HepG2 (cell line): Measurements from ENCODE around the gene LPAR1. TPM values are rescaled to one million over a fixed set of nuclear protein-coding genes. Genes with fewer than 3 reads are reported as not detected.

Source experiments
- ATAC-seq: fragments of 200-7000 bp; cut with Tn5 transposase; 3 replicates; pipeline ENCODE4 v1.9.1; 2020; ENCODE audit warnings: mild to moderate bottlenecking, moderate library complexity
- BruUV-seq: library from RNA; stranded (reverse); fragments of 400-500 nt; replicated peaks from 2 replicates; lab custom pipeline; 2021; lab: Mats Ljungman, UMichigan
- CTCF ChIA-PET: fragments of 300-600 bp; formaldehyde crosslinking; extraction: SDS; loops from one replicate; lab custom pipeline; 2021; ENCODE audit warnings: low total read pairs, inconsistent platforms, low intra/inter-chr PET ratio; lab: Yijun Ruan, JAX
- POLR2A ChIA-PET: fragments of 350-600 bp; sonication (Branson Sonifier 250); formaldehyde crosslinking; loops from one replicate; lab custom pipeline; 2020; ENCODE audit warnings: antibody characterized with exemption, inconsistent platforms; lab: Yijun Ruan, JAX
- DNase-seq: peaks from one replicate; pipeline ENCODE4 v3.0.0-alpha.2; 2015; ENCODE audit warnings: low spot score
- FAIRE-seq: peaks from 3 replicates; lab custom pipeline; 2011; peaks lifted over from hg19 to GRCh38; lab: Jason Lieb, UNC
- H2AFZ ChIP-seq: one replicate; pipeline ENCODE4 v1.6.1; 2011; ENCODE audit warnings: low read length, inconsistent platforms
- H3K27ac ChIP-seq: fragments of 300-600 bp; 3 replicates; pipeline ENCODE4 v1.8.0; 2011; ENCODE audit warnings: mixed run types, mild to moderate bottlenecking, mixed read lengths, low read length, inconsistent platforms; ENCODE audit not compliant: insufficient read depth; ENCODE audit errors: extremely low read length
- H3K27me3 ChIP-seq, 2 experiments: fragments of 200-600 bp in 1 of 2; 2 replicates in 1 of 2; 3 replicates in 1 of 2; pipeline versions ENCODE4 v1.6.0 to v1.8.0; 2011; ENCODE audit warnings: low read length in 2 of 2, mild to moderate bottlenecking in 2 of 2, moderate library complexity in 2 of 2, inconsistent platforms in 1 of 2; ENCODE audit not compliant: insufficient read depth in 2 of 2, control insufficient read depth in 1 of 2
- H3K36me3 ChIP-seq, 2 experiments: fragments of 200-600 bp in 1 of 2; replicated peaks in 1 of 2; 2 replicates in 1 of 2; 3 replicates in 1 of 2; pipeline versions ENCODE4 v1.5.1 to v1.8.0; 2011; ENCODE audit warnings: low read length in 2 of 2, inconsistent platforms in 1 of 2; ENCODE audit not compliant: insufficient read depth in 2 of 2, control insufficient read depth in 1 of 2
- H3K4me1 ChIP-seq: 2 replicates; pipeline ENCODE4 v1.5.1; 2012; ENCODE audit warnings: low read length, inconsistent platforms; ENCODE audit not compliant: insufficient read depth
- H3K4me2 ChIP-seq: 2 replicates; pipeline ENCODE4 v1.6.0; 2011; ENCODE audit warnings: low read depth, low read length, inconsistent platforms
- H3K4me3 ChIP-seq, 3 experiments: fragments of 200-600 bp in 1 of 3; sonication (generic), shearing (Covaris generic) in 1 of 3; replicated peaks in 1 of 3; 2 replicates each; pipeline ENCODE4 v1.5.1; 2011 to 2016; ENCODE audit warnings: low read length in 3 of 3, inconsistent platforms in 2 of 3, low read depth in 2 of 3, mild to moderate bottlenecking in 2 of 3, control low read depth in 1 of 3, mixed read lengths in 1 of 3; ENCODE audit not compliant: insufficient read depth in 1 of 3
- H3K79me2 ChIP-seq: one replicate; pipeline ENCODE4 v1.6.1; 2011; ENCODE audit warnings: low read length, inconsistent platforms; ENCODE audit not compliant: insufficient read depth
- H3K9ac ChIP-seq: 2 replicates; pipeline ENCODE4 v1.6.0; 2011; ENCODE audit warnings: mild to moderate bottlenecking, low read depth, low read length, inconsistent platforms; ENCODE audit not compliant: insufficient read depth
- H3K9me3 ChIP-seq: 2 replicates; pipeline ENCODE4 v1.5.1; 2012; ENCODE audit warnings: mild to moderate bottlenecking, low read length
- H4K20me1 ChIP-seq: 2 replicates; pipeline ENCODE4 v1.6.0; 2011; ENCODE audit warnings: inconsistent platforms, mild to moderate bottlenecking, low read length, moderate library complexity; ENCODE audit not compliant: insufficient read depth
- HDAC1 ChIP-seq: sonication (generic); formaldehyde crosslinking; IDR thresholded peaks from 2 replicates; pipeline ENCODE4 v1.5.1; 2020; ENCODE audit warnings: mild to moderate bottlenecking, missing genetic modification reagents
- NR2F2 ChIP-seq: IDR thresholded peaks from 2 replicates; pipeline ENCODE4 v1.6.1; 2012; ENCODE audit warnings: low read depth, inconsistent platforms, borderline replicate concordance
- PPARG ChIP-seq: conservative IDR thresholded peaks from 2 replicates; pipeline ENCODE4 v1.6.1; 2016; ENCODE audit warnings: missing biosample characterization, missing genetic modification reagents
- SATB2 ChIP-seq: sonication (generic); formaldehyde crosslinking; IDR thresholded peaks from 2 replicates; pipeline ENCODE4 v1.5.0; 2020; ENCODE audit warnings: missing genetic modification reagents
- SIX1 ChIP-seq: sonication (generic); formaldehyde crosslinking; IDR thresholded peaks from 2 replicates; pipeline ENCODE4 v1.4.0; 2020; ENCODE audit warnings: missing genetic modification reagents, borderline replicate concordance
- SKIL ChIP-seq: sonication (generic); formaldehyde crosslinking; IDR thresholded peaks from 2 replicates; pipeline ENCODE4 v1.8.0; 2022; ENCODE audit warnings: missing genetic modification reagents, mild to moderate bottlenecking, moderate library complexity, borderline replicate concordance
- SOX13 ChIP-seq, 3 experiments: fragments of 450-650 bp in 1 of 3; sonication (generic) in 1 of 3; formaldehyde crosslinking in 1 of 3; IDR thresholded peaks in 2 of 3; conservative IDR thresholded peaks in 1 of 3; 2 replicates each; pipeline versions ENCODE4 v1.5.0 to v1.6.1; 2016 to 2020; ENCODE audit warnings: antibody characterized with exemption in 1 of 3, mild to moderate bottlenecking in 1 of 3, missing compliant biosample characterization in 1 of 3, missing genetic modification reagents in 1 of 3, moderate library complexity in 1 of 3
- SP140L ChIP-seq: sonication (generic); formaldehyde crosslinking; IDR thresholded peaks from 2 replicates; pipeline ENCODE4 v1.4.0; 2020; ENCODE audit warnings: missing genetic modification reagents, borderline replicate concordance
- TEF ChIP-seq: sonication (generic); formaldehyde crosslinking; IDR thresholded peaks from 2 replicates; pipeline ENCODE4 v1.5.0; 2020; ENCODE audit warnings: missing genetic modification reagents
- TRIM22 ChIP-seq: fragments of 450-650 bp; IDR thresholded peaks from 2 replicates; pipeline ENCODE4 v1.6.1; 2017
- ZBTB46 ChIP-seq: sonication (generic); formaldehyde crosslinking; IDR thresholded peaks from 2 replicates; pipeline ENCODE4 v1.4.0; 2020; ENCODE audit warnings: mild to moderate bottlenecking, missing genetic modification reagents, borderline replicate concordance
- ZNF766 ChIP-seq: sonication (generic); formaldehyde crosslinking; IDR thresholded peaks from 2 replicates; pipeline ENCODE4 v1.5.0; 2020; ENCODE audit warnings: missing genetic modification reagents, borderline replicate concordance
- WGBS: methylation state at CpG from one replicate; pipeline ENCODE4 v1.1.6; 2017; ENCODE audit warnings: low lambda C conversion rate; 5-methylcytosine and 5-hydroxymethylcytosine counted together
- in situ Hi-C: cut with HindIII; loops from 2 replicates; pipeline ENCODE4 v1.10.0; 2017; ENCODE audit warnings: low pct_unique_long_range_greater_than_20kb; ENCODE audit not compliant: extremely low pct_ligation_motif_present
- intact Hi-C: fragments of 100-400 bp; cut with micrococcal nuclease; formaldehyde crosslinking; loops from one replicate; pipeline ENCODE4 v1.10.0; 2022; ENCODE audit not compliant: unreplicated experiment
- polyA plus RNA-seq, 8 experiments: library from polyadenylated mRNA; depleted of rRNA in 3 of 8; stranded (reverse) in 7 of 8; unstranded in 1 of 8; fragments of >200 nt; fragmentation: Illumina TruSeq in 4 of 8; extraction: Trizol in 4 of 8; gene quantifications; 2 replicates each; pipeline versions ENCODE4 v1.2.1 to v1.2.3, GENCODE V29; 2011 to 2016; ENCODE audit warnings: low read depth in 4 of 8, missing spikeins in 1 of 8, mixed read lengths in 1 of 8; ENCODE audit not compliant: insufficient read depth in 1 of 8
- total RNA-seq, 5 experiments: library from RNA; depleted of rRNA; stranded (reverse); fragments of >200 nt; fragmentation: Illumina TruSeq; extraction: Trizol; gene quantifications; 2 replicates each; pipeline ENCODE4 v1.2.3, GENCODE V29; 2016; ENCODE audit warnings: low read depth in 1 of 5

The LPAR1 gene
- total and polyA plus RNA-seq, 2 of the 13 experiments (the other 11 are each of a cell fraction or from before 2014, with no cell fraction given): not detected

- H3K36me3 ChIP-seq: no peaks in the 10 kb centered on the region
- no TSS peak for BruUV-seq
- ATAC-seq: no peak
- H3K27ac ChIP-seq: no peak overlapping the region
- H3K4me1 ChIP-seq: no peaks in the 10 kb centered on the region
- DNase-seq: no peak
- intact Hi-C loops (no loop called here), in situ Hi-C loops (no loop called here)
- POLR2A ChIA-PET: no interaction called here
- H3K79me2 ChIP-seq: no peaks in the 10 kb centered on the region
- CTCF ChIA-PET: no interaction called here
- WGBS: 0% methylated on average over 3 of the region's 3 CpGs
- H3K9ac ChIP-seq: no peak overlapping the region
- H2AFZ ChIP-seq: no peak overlapping the region
- TF ChIP-seq NR2F2 (no peak), SP140L (no peak), PPARG (CRISPR knock-in tag) (no peak)
- no peak overlapping the region for H3K4me3 ChIP-seq
- H3K27me3 ChIP-seq: no peaks in the 10 kb centered on the region
- H4K20me1 ChIP-seq: no peaks in the 10 kb centered on the region
- FAIRE-seq: no peak
- no peaks in the 10 kb centered on the region for H3K9me3 ChIP-seq
- no peak overlapping the region for H3K4me2 ChIP-seq
These were observed 38.2 kb upstream of the LPAR1 start for GRCh38 chr9:111076519-111076918.

- ATAC-seq: no peak
- no peak for TF ChIP-seq ZNF766
- TF ChIP-seq SOX13 (IDR thresholded peaks at IDR 0.05): no peak
- TF ChIP-seq SOX13 (CRISPR knock-in tag; conservative IDR thresholded peaks at IDR 0.05 in 1 of 2, IDR thresholded peaks at IDR 0.05 in 1 of 2): no peak
- no peak for TF ChIP-seq ZBTB46 (CRISPR knock-in tag)
- no peak for TF ChIP-seq SATB2 (CRISPR knock-in tag)
- no peak for TF ChIP-seq TEF (CRISPR knock-in tag)
- TF ChIP-seq HDAC1 (CRISPR knock-in tag): no peak
- no peak for TF ChIP-seq SKIL (CRISPR knock-in tag)
- no peak for TF ChIP-seq SIX1 (CRISPR knock-in tag)
- TF ChIP-seq TRIM22: no peak
These were observed 37.8 kb upstream of the LPAR1 start for GRCh38 chr9:111076042-111076441.

More at GRCh38 chr9:111076042-111076441, 37.8 kb upstream of the LPAR1 start:
- intact Hi-C loops: no loop called here
- FAIRE-seq (no peak), DNase-seq (no peak)
- Histone ChIP-seq H3K4me1 (no peaks in the 10 kb centered on the region), H3K4me2 (no peak overlapping the region), H3K79me2 (no peaks in the 10 kb centered on the region), H3K27ac (no peak overlapping the region), H4K20me1 (no peaks in the 10 kb centered on the region), H3K36me3 (no peaks in the 10 kb centered on the region), H3K27me3 (no peaks in the 10 kb centered on the region), H3K9me3 (no peaks in the 10 kb centered on the region), H2AFZ (no peak overlapping the region), H3K9ac (no peak overlapping the region), H3K4me3 (no peak overlapping the region)
- ChIA-PET CTCF (no interaction called here), POLR2A (no interaction called here)
- no TSS peak for BruUV-seq
- 0% methylated on average over 6 of the region's 6 CpGs for WGBS
- in situ Hi-C loops: no loop called here
